ENCODE results near the gene NUDT11. TPM values are rescaled to one million over a fixed set of nuclear protein-coding genes. Genes with fewer than 3 reads are reported as not detected.

The NUDT11 gene
- total and polyA plus RNA-seq, 9 of the 15 experiments (the other 6 are each of a cell fraction or from before 2014, with no cell fraction given): 0.01 to 0.19 (median 0.08) TPM; not detected in 3

- ChIA-PET POLR2A (no interaction called here), CTCF (ENCODE audit: low intra/inter-chr PET ratio) (no interaction called here)
- H3K9me1 ChIP-seq (ENCODE audit: control insufficient read depth, insufficient read depth, low read length): no peaks in the 10 kb centered on the region
- no peak for ATAC-seq
- WGBS (ENCODE audit: insufficient coverage, low coverage, missing lambda C conversion rate): 25% methylated on average over 2 of the region's 2 CpGs
- H3K9me3 ChIP-seq (replicated peaks; ENCODE audit: control insufficient read depth, insufficient read depth, low read depth, low read length): no peaks in the 10 kb centered on the region
- H3K79me2 ChIP-seq (ENCODE audit: control insufficient read depth, insufficient read depth, low read length): no peaks in the 10 kb centered on the region
- no peaks in the 10 kb centered on the region for H4K20me1 ChIP-seq (replicated peaks; ENCODE audit: control insufficient read depth, insufficient read depth, low read length)
- no peak for FAIRE-seq
- H3K9ac ChIP-seq (ENCODE audit: insufficient read depth in 1 of 2, low read depth in 2 of 2, low read length in 2 of 2): no peak overlapping the region
- DNase-seq (ENCODE audit: extremely low read depth in 1 of 4, low spot score in 3 of 4): no peak
- H3K4me1 ChIP-seq (replicated peaks in 1 of 2; ENCODE audit: control insufficient read depth in 2 of 2, insufficient read depth in 2 of 2, low read length in 2 of 2): no peaks in the 10 kb centered on the region
- intact Hi-C loops (cut with micrococcal nuclease) (loop anchor here (10.0 kb wide), 1 partner anchor 127 kb away; the partner anchor contains the start of gene CENPVL3), in situ Hi-C loops (cut with MboI) (no loop called here)
- no peak overlapping the region for H3K4me3 ChIP-seq
- no peaks in the 10 kb centered on the region for H3K36me3 ChIP-seq (ENCODE audit: control insufficient read depth, insufficient read depth, low read length)
- H2AFZ ChIP-seq (ENCODE audit: low read depth, low read length): no peak overlapping the region
- no peaks in the 10 kb centered on the region for H3K27me3 ChIP-seq (ENCODE audit: control insufficient read depth in 2 of 2, insufficient read depth in 2 of 2, low read length in 2 of 2)
- BruUV-seq (replicated peaks): no TSS peak
- TF ChIP-seq CTCF (IDR thresholded peaks at IDR 0.05 in 2 of 3, conservative IDR thresholded peaks at IDR 0.05 in 1 of 3; ENCODE audit: insufficient read depth in 2 of 3, low read depth in 1 of 3, low read length in 3 of 3) (peak in 1 of 3 experiments; percentile 3; a peak in 1 of 6 replicates), ZNF263 (CRISPR knock-in tag; IDR thresholded peaks at IDR 0.05; ENCODE audit: borderline replicate concordance) (no peak), SIN3B (IDR thresholded peaks at IDR 0.05; ENCODE audit: low read depth) (no peak)
- H3K4me2 ChIP-seq (ENCODE audit: insufficient read depth, low read length): no peak overlapping the region
- H3K27ac ChIP-seq (ENCODE audit: extremely low read depth, low read depth, low read length): no peak overlapping the region
Observed at GRCh38 chrX:51487960-51488267, 8.5 kb downstream of the NUDT11 start.

DNA sequence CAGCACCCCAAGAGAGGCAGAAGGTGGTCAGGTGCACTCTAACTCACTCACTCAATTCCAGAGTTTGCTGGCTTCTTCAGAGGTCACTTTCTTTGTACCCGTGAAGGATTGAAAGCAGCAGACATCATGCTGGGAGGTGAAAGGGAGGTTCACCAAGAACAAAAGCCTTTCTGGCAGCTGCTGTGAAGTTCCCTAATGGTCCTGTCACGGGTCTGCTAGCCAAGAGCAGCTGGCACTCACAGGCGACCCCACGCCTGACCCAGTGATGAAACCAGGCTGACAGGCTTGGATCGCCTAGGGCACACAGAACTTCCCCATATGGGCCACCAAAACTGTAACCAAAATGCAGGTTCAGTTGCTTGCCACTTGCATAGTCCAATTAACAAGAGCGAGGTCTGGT, 11.8 kb downstream of the NUDT11 start:
- CTCF ChIA-PET (ENCODE audit: low intra/inter-chr PET ratio): no interaction called here
- no peaks in the 10 kb centered on the region for H3K4me1 ChIP-seq (replicated peaks in 1 of 2; ENCODE audit: control insufficient read depth in 2 of 2, insufficient read depth in 2 of 2, low read length in 2 of 2)
- no peak overlapping the region for H2AFZ ChIP-seq (ENCODE audit: low read depth, low read length)
- H3K4me2 ChIP-seq (ENCODE audit: insufficient read depth, low read length): no peak overlapping the region
- intact Hi-C loops (cut with micrococcal nuclease): loop anchor here (10.0 kb wide), 1 partner anchor 130 kb away; the partner anchor contains the start of gene CENPVL3
- POLR2A ChIA-PET: no interaction called here
- in situ Hi-C loops (cut with MboI): no loop called here
- H3K4me3 ChIP-seq: no peak overlapping the region
- no peaks in the 10 kb centered on the region for H3K36me3 ChIP-seq (ENCODE audit: control insufficient read depth, insufficient read depth, low read length)
- FAIRE-seq: no peak
- no peak for ATAC-seq
- no peaks in the 10 kb centered on the region for H3K27me3 ChIP-seq (ENCODE audit: control insufficient read depth in 2 of 2, insufficient read depth in 2 of 2, low read length in 2 of 2)
- H3K27ac ChIP-seq (ENCODE audit: extremely low read depth, low read depth, low read length): no peak overlapping the region
- no peak overlapping the region for H3K9ac ChIP-seq (ENCODE audit: insufficient read depth in 1 of 2, low read depth in 2 of 2, low read length in 2 of 2)
- H3K79me2 ChIP-seq (ENCODE audit: control insufficient read depth, insufficient read depth, low read length): no peaks in the 10 kb centered on the region
- 0% methylated on average over 2 of the region's 6 CpGs for WGBS (ENCODE audit: insufficient coverage, low coverage, missing lambda C conversion rate)
- no peaks in the 10 kb centered on the region for H3K9me3 ChIP-seq (replicated peaks; ENCODE audit: control insufficient read depth, insufficient read depth, low read depth, low read length)
- DNase-seq (ENCODE audit: extremely low read depth in 1 of 4, low spot score in 3 of 4): no peak
- no peaks in the 10 kb centered on the region for H4K20me1 ChIP-seq (replicated peaks; ENCODE audit: control insufficient read depth, insufficient read depth, low read length)
- no TSS peak for BruUV-seq (replicated peaks)
- no peaks in the 10 kb centered on the region for H3K9me1 ChIP-seq (ENCODE audit: control insufficient read depth, insufficient read depth, low read length)
- TF ChIP-seq GTF2F1 (IDR thresholded peaks at IDR 0.05; ENCODE audit: low read depth, low read length): no peak
- TF ChIP-seq ZNF165 (CRISPR knock-in tag; IDR thresholded peaks at IDR 0.05; ENCODE audit: borderline replicate concordance): no peak
- TF ChIP-seq IFI16 (CRISPR knock-in tag; IDR thresholded peaks at IDR 0.05): no peak
- TF ChIP-seq ASH1L (IDR thresholded peaks at IDR 0.05; ENCODE audit: borderline replicate concordance, low read depth, partially characterized antibody): no peak
- TF ChIP-seq ZNF561 (CRISPR knock-in tag; conservative IDR thresholded peaks at IDR 0.05): no peak
- TF ChIP-seq ZNF12 (CRISPR knock-in tag; IDR thresholded peaks at IDR 0.05): no peak
- no peak for TF ChIP-seq LARP7 (IDR thresholded peaks at IDR 0.05)
- no peak for TF ChIP-seq PCBP1 (IDR thresholded peaks at IDR 0.05; ENCODE audit: low read depth, low read length, poor library complexity, severe bottlenecking)
- TF ChIP-seq SUPT5H (IDR thresholded peaks at IDR 0.05): no peak
- no peak for TF ChIP-seq NR4A1 (CRISPR knock-in tag; IDR thresholded peaks at IDR 0.05)
- no peak for TF ChIP-seq NR4A1 (tag; IDR thresholded peaks at IDR 0.05)
- TF ChIP-seq BHLHE40 (IDR thresholded peaks at IDR 0.05; ENCODE audit: low read length): no peak
- no peak for TF ChIP-seq HNRNPLL (IDR thresholded peaks at IDR 0.05; ENCODE audit: low read depth, low read length, poor library complexity, severe bottlenecking)
- no peak for TF ChIP-seq FOXP1 (CRISPR knock-in tag; IDR thresholded peaks at IDR 0.05)
- TF ChIP-seq GTF2E2 (tag; IDR thresholded peaks at IDR 0.05): no peak
